Esophagus (tissue), 2 donors: Measurements from ENCODE around the gene SPDYE1. TPM values are rescaled to one million over a fixed set of nuclear protein-coding genes. Genes with fewer than 3 reads are reported as not detected.

Experiments used
- H3K27ac ChIP-seq, 2 donors: one replicate each; pipeline ENCODE4 v1.5.1; 2013; ENCODE audit warnings: low read depth in 2 of 2, mild to moderate bottlenecking in 2 of 2, inconsistent platforms in 1 of 2, low read length in 1 of 2, moderate library complexity in 1 of 2
- H3K27me3 ChIP-seq, 2 donors: one replicate each; pipeline ENCODE4 v1.6.1; 2013; ENCODE audit warnings: low read length in 2 of 2, control low read depth in 1 of 2, mild to moderate bottlenecking in 1 of 2; ENCODE audit not compliant: insufficient read depth in 2 of 2, control insufficient read depth in 1 of 2
- H3K36me3 ChIP-seq, 2 donors: one replicate each; pipeline ENCODE4 v1.6.1; 2013; ENCODE audit warnings: low read length in 1 of 2; ENCODE audit not compliant: control insufficient read depth in 2 of 2, insufficient read depth in 2 of 2
- H3K4me1 ChIP-seq, 2 donors: one replicate each; pipeline ENCODE4 v1.6.1; 2013; ENCODE audit warnings: low read length in 1 of 2; ENCODE audit not compliant: control insufficient read depth in 2 of 2, insufficient read depth in 2 of 2
- H3K4me3 ChIP-seq, 2 donors: one replicate each; pipeline ENCODE4 v1.5.1; 2013; ENCODE audit warnings: low read length in 2 of 2, mild to moderate bottlenecking in 2 of 2, low read depth in 1 of 2, moderate library complexity in 1 of 2
- H3K9me3 ChIP-seq, 2 donors: one replicate each; pipeline ENCODE4 v1.6.1; 2013; ENCODE audit warnings: mild to moderate bottlenecking in 2 of 2, low read depth in 1 of 2, low read length in 1 of 2, moderate library complexity in 1 of 2; ENCODE audit not compliant: control insufficient read depth in 2 of 2, insufficient read depth in 1 of 2
- WGBS, 2 donors: extraction: QIAGEN DNeasy Blood & Tissue Kit; methylation state at CpG; one replicate each; pipeline ENCODE4 v1.1.7; 2013; 5-methylcytosine and 5-hydroxymethylcytosine counted together
- polyA plus RNA-seq, 2 donors: library from polyadenylated mRNA; stranded (reverse); fragments of 200-250 nt; gene quantifications; one replicate each; pipeline ENCODE4 v1.2.3, GENCODE V29; 2013
- donor health status: healthy with polysubstance abuse.
- donor health status: Bipolar disorder and iron deficiency.

The SPDYE1 gene
- polyA plus RNA-seq, 2 donors = 0.01 TPM; not detected in 1

DNA sequence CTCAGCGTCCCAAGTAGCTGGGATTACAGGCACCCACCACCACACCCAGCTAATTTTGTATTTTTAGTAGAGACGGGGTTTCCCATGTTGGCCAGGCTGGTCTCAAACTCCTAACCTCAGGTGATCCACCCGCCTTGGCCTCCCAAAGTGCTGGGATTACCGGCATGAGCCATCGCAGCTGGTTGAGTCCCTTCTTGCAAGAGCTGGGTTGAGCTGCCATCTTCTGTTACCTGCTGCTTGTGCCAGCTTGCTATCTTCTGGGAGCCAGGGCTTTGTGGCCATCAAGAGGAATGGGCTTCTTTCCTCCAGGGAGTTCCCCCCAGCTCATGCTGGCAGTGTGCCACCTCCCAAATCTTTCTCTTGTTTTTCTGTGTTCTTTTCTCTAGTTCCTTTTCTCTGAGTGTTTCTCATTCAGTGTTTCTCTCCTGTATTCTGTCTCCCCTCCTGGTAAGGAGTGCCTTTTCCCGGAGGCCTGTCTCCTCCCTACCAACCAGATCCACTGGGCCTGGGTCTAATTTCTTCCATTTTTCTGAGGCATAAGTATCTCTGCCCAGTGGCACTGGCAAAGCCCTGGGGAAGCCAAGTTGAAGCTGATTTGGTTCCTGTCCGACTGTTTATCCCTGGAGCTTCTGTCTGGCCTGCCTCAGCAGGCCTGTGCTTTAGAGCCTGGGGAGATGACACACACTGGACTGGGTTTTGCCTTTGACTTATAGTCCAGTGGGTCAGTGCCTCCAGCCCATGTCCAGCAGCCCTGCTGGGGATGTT, 50.5 kb downstream of the SPDYE1 start:
- Histone ChIP-seq H3K9me3 (no peaks in the 10 kb centered on the region), H3K36me3 (peaks cover 22 to 25% of the 10 kb centered on the region in 2 donors), H3K4me3 (no peak overlapping the region), H3K27me3 (no peaks in the 10 kb centered on the region), H3K4me1 (peaks cover 8 to 21% of the 10 kb centered on the region in 2 donors), H3K27ac (peak overlapping the region; percentile 51 to 83)
- WGBS, 2 donors = 77 to 85% methylated on average over 7 of the region's 7 CpGs

DNA sequence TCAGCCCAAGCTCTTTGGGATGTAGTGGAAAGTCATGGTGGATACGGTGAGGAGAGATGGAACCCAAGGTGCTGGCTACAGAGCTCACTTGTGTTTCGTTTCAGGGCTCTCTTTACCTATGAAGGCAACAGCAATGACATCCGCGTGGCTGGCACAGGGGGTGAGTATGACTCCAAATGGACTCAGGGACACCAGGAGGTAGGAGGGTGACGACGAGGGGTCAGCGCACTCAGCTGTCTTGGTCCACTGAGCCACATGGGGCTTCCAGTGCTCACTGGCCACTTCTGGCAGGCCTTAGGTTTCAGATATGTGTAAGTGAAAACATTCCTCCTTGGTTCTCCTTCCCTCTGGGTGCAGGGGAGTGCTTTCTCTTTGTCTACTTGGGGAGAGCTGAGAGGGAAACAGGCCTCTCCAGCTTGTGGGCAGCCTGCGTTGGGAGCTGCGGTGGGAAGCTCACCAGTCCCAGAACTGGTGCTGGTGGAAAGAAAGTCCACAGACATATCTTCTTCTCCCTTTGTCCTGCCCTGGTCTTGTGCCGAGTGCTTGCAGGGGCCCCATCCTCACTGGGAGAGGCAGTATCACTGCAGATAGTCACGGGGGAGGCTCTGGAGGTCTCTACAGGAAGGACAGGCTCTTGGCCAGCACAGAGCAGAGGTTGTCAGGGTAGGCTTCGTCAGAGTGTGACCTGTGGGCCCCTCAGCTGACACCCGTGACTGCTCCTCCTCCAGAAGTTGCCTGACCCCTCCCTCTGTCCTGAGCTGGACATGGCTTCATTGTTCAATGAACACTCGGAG, 52.6 kb downstream of the SPDYE1 start:
- H3K36me3 ChIP-seq = peaks cover 23 to 28% of the 10 kb centered on the region in 2 donors
- peak overlapping the region; percentile 62 to 92 for H3K27ac ChIP-seq
- 90 to 93% methylated on average over 14 of the region's 14 CpGs for WGBS, 2 donors
- H3K4me3 ChIP-seq = no peak overlapping the region
- peaks cover 8 to 18% of the 10 kb centered on the region in 2 donors for H3K4me1 ChIP-seq
- no peaks in the 10 kb centered on the region for H3K9me3 ChIP-seq
- no peaks in the 10 kb centered on the region for H3K27me3 ChIP-seq

DNA sequence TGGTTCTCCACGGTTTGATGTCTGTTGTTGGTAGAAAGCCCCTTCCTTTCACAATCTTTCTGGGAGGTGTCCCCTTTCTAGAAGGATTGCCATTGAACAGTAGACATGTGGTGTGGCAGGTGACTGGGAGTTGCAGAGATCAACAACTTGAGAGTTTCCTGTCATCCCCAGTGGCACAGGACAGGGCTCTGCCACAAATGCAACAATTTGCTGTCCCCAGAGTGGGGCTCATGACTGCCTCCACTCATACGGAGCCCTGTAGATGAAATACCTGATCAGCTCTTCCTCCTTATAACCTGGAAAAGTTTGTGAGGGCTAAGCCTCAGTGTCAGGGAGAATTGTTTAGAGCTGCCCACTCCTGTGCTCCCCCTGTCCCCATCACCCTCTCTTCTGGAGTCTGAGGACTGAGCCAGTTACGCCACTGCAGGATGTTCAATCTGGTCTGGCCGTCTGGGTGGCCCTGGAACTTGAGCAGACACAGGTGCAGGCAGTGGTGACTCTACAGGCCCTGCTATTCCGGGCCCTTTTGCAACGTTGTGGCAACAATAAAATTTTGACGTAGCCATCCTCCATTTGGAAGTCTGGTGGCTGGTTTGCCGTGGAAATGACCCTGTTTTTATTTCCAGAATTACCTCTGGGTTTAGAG, 53.3 kb downstream of the SPDYE1 start:
- Histone ChIP-seq H3K9me3 (no peaks in the 10 kb centered on the region), H3K36me3 (peaks cover 23 to 28% of the 10 kb centered on the region in 2 donors), H3K4me3 (no peak overlapping the region), H3K27ac (peak overlapping the region; percentile 62 to 92), H3K27me3 (no peaks in the 10 kb centered on the region), H3K4me1 (peaks cover 4 to 16% of the 10 kb centered on the region in 2 donors)
- 85 to 87% methylated on average over 8 of the region's 8 CpGs for WGBS, 2 donors

DNA sequence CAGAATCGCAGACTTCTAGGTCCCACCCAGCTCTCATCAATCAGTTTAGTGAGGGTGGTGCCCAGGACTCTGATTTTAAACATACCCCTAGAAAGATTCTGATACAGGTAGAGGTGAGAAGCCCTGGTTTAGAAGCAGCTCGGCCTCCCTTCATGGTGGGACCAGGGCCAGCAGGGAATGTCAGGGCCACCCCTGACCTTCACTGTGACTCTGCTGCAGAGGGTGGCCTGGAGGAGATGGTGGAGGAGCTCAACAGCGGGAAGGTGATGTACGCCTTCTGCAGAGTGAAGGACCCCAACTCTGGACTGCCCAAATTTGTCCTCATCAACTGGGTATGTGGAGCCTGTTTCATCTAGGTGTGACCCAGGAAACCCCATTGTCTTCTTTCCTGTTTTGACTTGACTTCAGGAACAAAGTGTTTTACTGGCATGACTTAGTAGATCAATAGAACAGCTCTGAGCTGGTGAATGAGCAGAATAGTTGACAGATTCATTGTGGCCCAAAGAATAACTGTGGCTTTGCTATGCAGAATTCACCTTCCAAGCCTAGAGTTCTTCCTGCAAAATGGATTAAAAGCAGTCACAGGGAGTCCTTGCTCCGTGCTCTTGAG, 54.0 kb downstream of the SPDYE1 start:
- Histone ChIP-seq H3K36me3 (peaks cover 23 to 33% of the 10 kb centered on the region in 2 donors), H3K4me1 (peaks cover 4 to 16% of the 10 kb centered on the region in 2 donors), H3K27me3 (no peaks in the 10 kb centered on the region), H3K9me3 (no peaks in the 10 kb centered on the region), H3K27ac (peak overlapping the region; percentile 53 to 92), H3K4me3 (no peak overlapping the region)
- WGBS, 2 donors = 86% methylated on average over 5 of the region's 5 CpGs

DNA sequence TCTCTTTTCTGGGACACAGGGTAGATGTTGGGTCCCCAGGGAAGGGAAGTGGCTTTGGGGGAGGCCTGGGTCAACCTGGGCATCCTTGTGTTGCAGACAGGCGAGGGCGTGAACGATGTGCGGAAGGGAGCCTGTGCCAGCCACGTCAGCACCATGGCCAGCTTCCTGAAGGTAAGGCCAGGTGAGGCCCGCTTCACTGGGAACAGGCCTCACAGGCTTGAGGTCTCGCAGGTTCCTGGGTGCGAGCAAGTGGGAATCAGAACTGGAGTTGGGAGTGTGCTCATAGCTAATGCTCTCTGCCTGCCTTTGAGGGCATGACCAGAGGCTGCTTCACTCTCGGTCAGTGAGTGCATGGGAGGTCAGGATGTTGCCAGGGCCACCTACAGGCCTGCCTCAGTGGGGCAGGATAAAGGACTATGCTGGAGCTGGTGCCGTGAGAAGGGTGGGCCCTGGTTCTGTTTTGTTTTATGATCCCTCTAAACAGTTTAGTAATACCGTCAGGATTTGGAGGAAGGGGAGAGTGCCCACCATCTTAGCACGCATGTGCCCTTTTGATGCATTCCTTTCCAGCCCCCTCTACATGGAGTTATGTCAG, 55.2 kb downstream of the SPDYE1 start:
- no peaks in the 10 kb centered on the region for H3K27me3 ChIP-seq
- no peaks in the 10 kb centered on the region for H3K9me3 ChIP-seq
- H3K4me3 ChIP-seq = no peak overlapping the region
- H3K36me3 ChIP-seq = peaks cover 24 to 42% of the 10 kb centered on the region in 2 donors
- H3K27ac ChIP-seq = peak overlapping the region; percentile 27 to 62
- peaks cover 7 to 18% of the 10 kb centered on the region in 2 donors for H3K4me1 ChIP-seq
- WGBS, 2 donors = 92 to 95% methylated on average over 12 of the region's 12 CpGs

DNA sequence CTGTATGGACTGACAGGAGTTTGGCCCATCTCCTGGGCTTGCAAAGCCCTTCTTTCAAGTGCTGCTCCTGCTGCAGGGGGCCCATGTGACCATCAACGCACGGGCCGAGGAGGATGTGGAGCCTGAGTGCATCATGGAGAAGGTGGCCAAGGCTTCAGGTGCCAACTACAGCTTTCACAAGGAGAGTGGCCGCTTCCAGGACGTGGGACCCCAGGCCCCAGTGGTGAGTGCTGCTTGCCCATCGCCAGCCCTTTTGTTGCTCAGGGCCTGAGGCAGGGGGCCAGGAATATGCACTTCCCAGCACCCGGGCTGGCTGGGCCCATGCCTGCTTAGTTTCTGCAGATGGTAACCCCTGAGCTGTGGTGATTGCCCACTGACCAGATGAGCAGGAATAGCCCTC, 59.0 kb downstream of the SPDYE1 start:
- H3K4me3 ChIP-seq = no peak overlapping the region
- H3K4me1 ChIP-seq = peaks cover 8 to 20% of the 10 kb centered on the region in 2 donors
- peaks cover 39 to 62% of the 10 kb centered on the region in 2 donors for H3K36me3 ChIP-seq
- H3K27me3 ChIP-seq = no peaks in the 10 kb centered on the region
- no peaks in the 10 kb centered on the region for H3K9me3 ChIP-seq
- H3K27ac ChIP-seq = no peak overlapping the region
- 89 to 96% methylated on average over 7 of the region's 7 CpGs for WGBS, 2 donors

DNA sequence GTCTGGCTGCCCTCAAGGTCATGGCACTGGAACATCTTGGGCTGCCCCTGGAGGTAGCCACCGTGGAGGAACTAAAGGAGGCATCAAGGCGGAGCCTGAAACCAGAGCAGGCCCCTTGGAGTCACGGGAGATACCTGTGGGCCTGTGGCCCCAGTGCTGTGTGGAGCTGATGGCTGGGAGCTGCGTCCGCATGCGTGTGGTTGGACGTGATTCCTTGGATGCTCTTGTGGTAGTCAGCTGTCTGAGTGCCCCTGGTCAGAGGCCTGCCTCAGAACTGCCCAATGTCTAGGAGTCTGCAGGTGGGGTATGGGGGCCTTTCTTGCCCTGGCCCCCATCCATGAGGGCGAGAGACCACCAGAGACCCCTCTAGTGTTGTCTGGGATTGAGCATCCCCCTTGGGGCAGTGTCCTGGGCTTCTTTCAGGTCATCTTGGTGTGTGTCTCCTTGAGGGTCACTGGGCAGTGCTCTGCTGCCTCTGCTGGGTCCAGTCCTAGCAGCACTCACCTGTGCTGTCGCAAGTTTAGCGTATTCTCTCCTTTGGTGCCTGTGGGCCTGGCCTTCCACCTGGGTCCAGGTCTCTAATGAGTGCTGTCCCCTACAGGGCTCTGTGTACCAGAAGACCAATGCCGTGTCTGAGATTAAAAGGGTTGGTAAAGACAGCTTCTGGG, 59.6 kb downstream of the SPDYE1 start:
- peaks cover 38 to 68% of the 10 kb centered on the region in 2 donors for H3K36me3 ChIP-seq
- H3K4me3 ChIP-seq = no peak overlapping the region
- WGBS, 2 donors = 89 to 90% methylated on average over 11 of the region's 11 CpGs
- no peaks in the 10 kb centered on the region for H3K27me3 ChIP-seq
- H3K4me1 ChIP-seq = peaks cover 8 to 18% of the 10 kb centered on the region in 2 donors
- H3K27ac ChIP-seq = peak overlapping the region; percentile 46 to 88
- H3K9me3 ChIP-seq = no peaks in the 10 kb centered on the region

DNA sequence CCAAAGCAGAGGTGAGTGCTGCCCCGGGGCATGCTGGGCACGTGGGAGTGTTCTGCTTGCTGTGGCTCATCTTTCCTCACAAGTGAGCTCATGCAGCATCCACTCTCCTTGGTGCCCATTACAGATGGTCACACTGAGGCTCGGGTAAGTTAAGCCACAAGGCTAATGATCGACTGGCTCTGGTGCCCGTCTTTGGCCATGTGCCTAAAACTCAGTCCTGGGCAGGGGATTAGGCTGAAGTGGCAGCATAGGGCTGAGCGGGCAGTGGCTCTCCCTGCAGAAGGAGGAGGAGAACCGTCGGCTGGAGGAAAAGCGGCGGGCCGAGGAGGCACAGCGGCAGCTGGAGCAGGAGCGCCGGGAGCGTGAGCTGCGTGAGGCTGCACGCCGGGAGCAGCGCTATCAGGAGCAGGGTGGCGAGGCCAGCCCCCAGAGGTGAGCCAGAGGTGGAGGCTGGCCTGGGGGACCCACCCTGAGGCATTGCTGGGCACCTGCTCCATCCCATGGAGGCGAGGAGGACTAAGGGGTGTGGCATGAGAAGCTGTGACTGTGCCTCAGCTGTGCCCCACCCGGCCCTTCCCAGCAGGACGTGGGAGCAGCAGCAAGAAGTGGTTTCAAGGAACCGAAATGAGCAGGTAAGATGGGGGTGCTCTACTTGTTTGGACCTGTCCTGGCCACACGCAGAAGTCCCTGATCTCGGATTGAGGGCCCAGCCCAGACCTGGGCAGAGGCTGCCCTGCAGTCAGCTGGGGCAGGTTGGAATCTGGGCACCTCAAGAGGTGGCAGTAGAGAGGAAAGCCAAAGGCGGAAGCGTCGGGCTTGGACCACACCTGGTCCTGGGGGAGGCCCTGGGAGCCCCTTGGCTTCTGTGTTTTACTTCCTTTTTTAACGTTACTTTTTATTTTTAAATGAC, 60.4 kb downstream of the SPDYE1 start:
- Histone ChIP-seq H3K4me3 (no peak overlapping the region), H3K9me3 (no peaks in the 10 kb centered on the region), H3K4me1 (peaks cover 8 to 18% of the 10 kb centered on the region in 2 donors), H3K36me3 (peaks cover 36 to 68% of the 10 kb centered on the region in 2 donors), H3K27ac (peak overlapping the region; percentile 79 to 88), H3K27me3 (no peaks in the 10 kb centered on the region)
- WGBS, 2 donors = 76 to 81% methylated on average over 28 to 30 of the region's 30 CpGs
